Epidermal melanocyte (primary cell): ENCODE data around the gene VGLL2.
"Not testable (repeated sequence)": the region's sequence is repeated elsewhere in the genome, so short reads cannot be mapped to it uniquely, and the experiment has no call there.

Experiments
- DNase-seq: peaks from one replicate; pipeline ENCODE4 v3.0.0; 2011; ENCODE audit warnings: low spot score; ENCODE audit not compliant: insufficient read length

Gene VGLL2

DNA sequence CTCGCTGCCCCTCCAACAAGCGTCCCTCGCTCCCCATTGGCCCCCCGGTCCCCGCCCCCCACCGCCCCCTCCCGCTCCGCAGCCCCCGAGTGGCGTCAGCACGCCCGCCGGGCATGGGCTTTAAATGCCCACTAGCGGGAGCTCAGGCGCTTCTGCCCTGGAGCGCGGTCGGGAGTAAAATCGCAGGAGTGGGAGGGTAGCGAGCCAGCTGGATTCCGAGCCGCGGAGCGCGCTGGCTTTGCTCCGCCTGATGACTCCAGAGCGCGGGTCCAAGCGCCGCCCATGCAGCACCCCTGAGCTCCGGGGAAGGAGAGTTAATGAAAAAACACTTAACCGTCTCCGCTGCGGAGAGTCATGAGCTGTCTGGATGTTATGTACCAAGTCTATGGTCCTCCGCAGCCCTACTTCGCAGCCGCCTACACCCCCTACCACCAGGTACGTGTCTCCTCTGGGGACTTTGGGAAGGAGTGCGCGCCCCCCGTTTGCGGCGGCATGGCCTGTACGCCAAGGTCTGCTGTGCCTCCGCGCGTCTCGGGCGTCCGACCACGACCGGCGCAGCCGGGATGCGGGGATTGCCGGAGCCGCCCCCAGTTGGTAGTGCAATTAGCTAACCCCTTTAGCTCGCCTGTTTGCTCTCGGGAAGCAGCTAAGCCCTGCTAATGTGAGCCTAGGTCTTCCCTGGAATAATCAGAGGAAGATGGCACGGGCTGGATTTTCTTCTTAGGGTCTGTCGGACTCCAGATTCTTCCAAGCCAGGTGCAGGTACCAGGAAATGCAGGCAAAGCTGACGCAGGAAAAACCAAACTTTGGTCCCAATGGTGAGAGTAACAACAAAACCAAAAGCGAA is at the start of gene VGLL2:
VGLL2 (plus strand) TSS at position 149 of the 847 bp plus-strand sequence; CDS start at position 355, 206 bp downstream.
- DNase-seq: no peak

DNA sequence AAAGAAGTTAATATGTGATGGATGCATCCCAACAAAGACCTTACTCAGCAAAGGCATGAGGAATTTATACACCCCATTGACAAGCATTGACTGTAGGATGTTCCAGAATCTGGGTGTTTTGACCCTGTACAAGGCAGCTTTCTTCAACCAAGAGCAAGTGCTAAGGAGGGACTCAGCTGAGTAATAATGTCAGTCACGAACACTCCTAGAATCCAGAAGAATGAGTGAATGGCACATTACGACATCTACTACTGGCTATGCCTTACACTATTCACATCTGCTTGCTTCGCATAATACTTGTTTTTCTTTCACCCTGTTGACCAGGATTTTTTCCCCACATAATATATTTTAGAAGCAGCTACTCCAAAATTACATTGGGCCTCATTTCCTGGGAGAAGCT is 42.5 kb upstream of the VGLL2 start:
- no peak for DNase-seq

- DNase-seq: no peak
These were observed 38.6 kb upstream of the VGLL2 start for GRCh38 chr6:117226778-117227177.

- no peak for DNase-seq
These were observed 38.0 kb upstream of the VGLL2 start for GRCh38 chr6:117227245-117227962.

DNA sequence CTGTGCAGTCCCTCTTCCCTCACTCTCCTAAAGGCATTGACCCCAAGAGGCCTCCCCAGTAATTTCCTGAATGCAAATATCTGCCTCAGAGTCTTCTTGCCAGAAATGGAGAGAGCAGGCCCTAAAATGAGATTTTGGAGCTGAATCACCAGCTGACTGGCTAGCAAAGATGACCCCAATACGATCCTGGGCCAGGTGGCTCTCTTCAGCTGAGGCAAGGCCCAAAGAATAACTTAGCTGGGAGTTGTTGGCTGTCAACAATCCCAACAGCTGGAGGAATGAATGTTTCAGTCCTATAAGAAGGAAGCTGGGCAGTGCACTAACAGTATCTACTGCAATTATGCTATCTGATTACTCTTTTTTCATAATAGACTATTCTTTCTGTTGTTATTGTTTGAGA is 37.2 kb upstream of the VGLL2 start:
- no peak for DNase-seq

GRCh38 chr6:117229870-117230269 is 35.5 kb upstream of the VGLL2 start:
- no peak for DNase-seq

DNA sequence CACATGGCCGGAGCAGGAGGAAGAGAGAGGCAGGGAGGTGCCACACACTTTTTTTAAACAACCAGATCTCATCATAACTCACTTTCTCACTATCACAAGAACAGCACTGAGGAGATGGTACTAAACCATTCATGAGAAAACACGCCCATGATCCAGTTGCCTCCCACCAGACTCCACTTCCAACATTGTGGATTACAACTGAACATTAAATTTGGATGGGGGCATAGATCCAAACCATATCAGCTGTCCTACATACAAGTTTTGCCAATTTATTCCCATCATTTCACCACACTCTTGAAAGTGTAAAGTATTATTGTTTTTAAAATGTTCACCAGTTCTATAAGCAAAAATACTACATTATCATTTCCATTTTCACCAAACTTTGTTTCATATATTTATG is 33.9 kb upstream of the VGLL2 start:
- DNase-seq: no peak

DNA sequence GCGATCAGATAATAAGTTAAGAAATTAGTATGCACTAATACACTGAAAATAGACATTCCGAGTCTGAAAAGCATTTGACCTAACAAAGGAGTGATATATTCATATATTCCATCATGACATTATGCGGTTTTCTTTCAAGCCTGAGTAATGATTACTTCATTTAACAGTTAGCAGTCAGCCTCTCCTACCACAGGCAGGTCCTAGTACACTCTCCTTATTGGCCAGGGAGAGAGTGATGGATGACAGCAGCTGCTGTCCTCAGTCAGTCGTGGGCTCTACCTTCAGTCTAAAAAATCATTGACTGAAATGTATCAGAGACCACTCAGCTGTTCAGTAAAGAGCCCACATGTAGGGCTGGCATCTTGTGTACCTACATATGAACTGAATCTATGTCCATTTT is 33.2 kb upstream of the VGLL2 start:
- DNase-seq: no peak

DNA sequence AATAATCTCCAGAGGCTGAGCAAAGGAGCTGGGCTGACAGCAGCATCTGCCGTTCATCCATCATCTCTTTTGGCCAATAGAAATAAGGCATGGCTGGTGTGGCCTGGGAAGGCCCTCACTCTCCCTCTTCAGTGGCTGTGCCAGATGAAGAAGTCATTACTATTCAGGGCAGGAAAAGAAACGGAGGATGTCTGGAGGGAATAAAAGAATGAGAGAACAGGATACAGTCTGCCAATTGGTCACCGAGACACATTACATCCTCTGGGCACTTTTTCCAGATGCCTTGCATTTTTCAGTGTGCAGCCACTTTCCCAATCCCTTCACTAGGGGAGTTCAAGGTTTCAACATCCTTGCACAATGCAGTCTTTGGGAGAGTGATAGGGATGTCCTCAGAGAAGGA is 32.2 kb upstream of the VGLL2 start:
- no peak for DNase-seq

DNA sequence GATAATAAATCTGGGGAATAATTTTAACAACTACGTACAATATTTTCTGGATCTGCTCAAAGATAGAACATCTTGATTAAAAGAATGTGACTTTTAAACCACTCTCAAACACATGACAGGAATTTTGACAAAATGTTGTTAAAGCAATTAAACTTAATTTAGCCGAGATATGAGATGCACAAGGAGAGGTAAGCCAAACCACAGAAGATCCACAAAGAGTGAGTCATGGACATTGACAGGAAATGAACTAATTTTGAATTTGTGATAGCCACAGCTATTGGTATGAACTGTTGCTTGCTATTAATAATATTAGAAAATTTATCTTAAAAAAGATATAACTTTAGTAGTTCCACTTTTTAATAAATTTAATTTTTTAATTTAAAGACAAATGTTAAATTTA is 27.8 kb upstream of the VGLL2 start:
- no peak for DNase-seq

DNA sequence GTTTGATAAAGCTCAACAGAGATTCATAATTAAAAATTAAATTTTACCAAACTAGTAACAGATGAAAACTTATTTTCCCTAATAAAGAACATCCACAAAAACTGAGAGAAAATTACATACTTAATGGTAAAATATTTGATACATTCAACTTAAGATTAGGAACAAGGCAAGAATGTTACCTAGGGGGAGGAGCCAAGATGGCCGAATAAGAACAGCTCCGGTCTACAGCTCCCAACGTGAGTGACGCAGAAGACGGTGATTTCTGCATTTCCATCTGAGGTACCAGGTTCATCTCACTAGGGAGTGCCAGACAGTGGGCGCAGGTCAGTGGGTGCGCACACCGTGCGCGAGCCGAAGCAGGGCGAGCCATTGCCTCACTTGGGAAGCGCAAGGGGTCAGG is 20.8 kb upstream of the VGLL2 start:
- not testable (repeated sequence) for DNase-seq

- not testable (repeated sequence) for DNase-seq
These were observed 20.4 kb upstream of the VGLL2 start for GRCh38 chr6:117244979-117245378.

- DNase-seq: no peak
These were observed 11.6 kb upstream of the VGLL2 start for GRCh38 chr6:117253785-117254184.

- DNase-seq: no peak
These were observed 2.6 kb upstream of the VGLL2 start for GRCh38 chr6:117262799-117263198.

GRCh38 chr6:117263353-117263927 is 1.9 kb upstream of the VGLL2 start:
- DNase-seq: no peak

DNA sequence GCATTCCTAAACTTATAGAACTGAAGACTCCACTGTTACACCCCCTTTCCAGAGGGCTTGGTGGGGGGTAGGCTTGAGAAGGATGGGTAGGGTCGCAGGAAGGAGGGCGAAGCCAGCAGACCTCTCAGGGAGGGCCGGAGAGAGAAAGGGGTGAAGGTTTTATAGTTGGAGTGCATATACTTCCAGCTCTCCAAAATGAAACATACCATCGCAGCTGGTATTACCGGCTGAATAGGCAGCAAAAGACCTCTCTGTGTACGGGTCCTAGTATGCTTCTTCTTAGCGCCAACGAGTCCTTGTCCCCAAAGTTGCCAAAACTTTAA is 1.0 kb upstream of the VGLL2 start:
- DNase-seq: no peak

- no peak for DNase-seq
These were observed 507 bp upstream of the VGLL2 start for GRCh38 chr6:117264692-117265409.

DNA sequence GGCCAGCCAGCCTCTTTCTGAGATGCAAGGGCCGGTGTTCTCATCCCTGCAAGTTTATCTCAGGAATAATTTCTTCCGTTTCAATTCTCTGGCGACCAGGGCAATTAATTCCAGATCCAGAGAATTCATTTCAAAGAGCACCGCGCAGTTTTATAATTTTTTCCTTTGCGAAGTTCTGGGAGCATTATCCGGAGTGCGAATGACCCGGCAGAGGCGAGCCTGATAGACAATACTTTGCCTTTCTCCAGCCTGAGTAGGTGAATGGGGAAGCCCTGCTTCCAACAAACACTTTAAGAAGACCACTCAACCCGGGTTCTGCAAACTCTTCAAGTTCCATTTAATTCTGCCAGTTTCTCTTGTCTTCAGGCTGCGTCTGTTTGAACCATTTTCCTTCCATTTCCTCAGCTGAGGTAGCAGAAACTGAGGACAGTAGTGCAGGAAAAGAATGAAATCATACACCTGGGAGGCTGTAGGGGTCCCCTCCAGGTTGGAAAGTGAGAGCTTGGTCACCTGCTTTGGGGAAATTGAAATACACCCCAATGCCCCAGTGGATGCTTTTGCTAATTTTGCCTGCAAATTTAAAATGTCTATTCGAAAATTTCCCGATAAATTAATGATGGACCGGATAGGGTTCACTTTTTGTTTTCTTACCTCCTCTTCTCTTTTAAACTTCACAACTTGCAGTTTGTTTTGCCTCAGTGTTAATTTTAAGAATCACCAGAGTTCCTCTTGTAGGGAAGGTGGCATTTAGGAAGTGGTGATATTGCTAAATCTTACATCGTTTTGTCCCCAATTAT is 1.1 kb downstream of the VGLL2 start:
- DNase-seq: no peak

GRCh38 chr6:117267054-117267347 is 1.6 kb downstream of the VGLL2 start:
- DNase-seq: no peak

GRCh38 chr6:117267766-117268534 is 2.6 kb downstream of the VGLL2 start:
- no peak for DNase-seq

GRCh38 chr6:117268924-117269323 is 3.6 kb downstream of the VGLL2 start:
- DNase-seq: no peak
